Heart left ventricle (tissue), 16 donors: ENCODE data around the gene AHRR. TPM values are rescaled to one million over a fixed set of nuclear protein-coding genes. Genes with fewer than 3 reads are reported as not detected.
A peak's percentile ranks its signal among the peaks of the same experiment; 100 is the strongest.

ENCODE experiments used
- ATAC-seq, 4 donors: fragments of 200-7000 bp; cut with Tn5 transposase; one replicate each; pipeline ENCODE4 v1.9.1; 2020 to 2022; ENCODE audit warnings: moderate library complexity in 4 of 4, mild to moderate bottlenecking in 3 of 4, moderate number of reproducible peaks in 1 of 4
- DNase-seq, 5 donors: peaks; one replicate each; pipeline ENCODE4 v3.0.0-alpha.2; 2020
- H3K27ac ChIP-seq, 12 donors: fragments of 200-600 bp; sonication (generic) in 4 of 12; one replicate each; pipeline versions ENCODE4 v1.5.0 to v1.8.0; 2016 to 2022; ENCODE audit warnings: mild to moderate bottlenecking in 2 of 12
- H3K27me3 ChIP-seq, 9 donors: fragments of 200-600 bp; sonication (generic) in 2 of 9; one replicate each; pipeline versions ENCODE4 v1.5.1 to v1.8.0; 2016 to 2022; ENCODE audit warnings: mild to moderate bottlenecking in 3 of 9
- H3K36me3 ChIP-seq, 9 donors: fragments of 200-600 bp; sonication (generic) in 2 of 9; one replicate each; pipeline versions ENCODE4 v1.5.0 to v1.8.0; 2018 to 2022; ENCODE audit warnings: mild to moderate bottlenecking in 2 of 9
- H3K4me1 ChIP-seq, 12 donors: fragments of 200-600 bp; sonication (generic) in 4 of 12; one replicate each; pipeline versions ENCODE4 v1.5.0 to v1.8.0; 2016 to 2022; ENCODE audit warnings: mild to moderate bottlenecking in 3 of 12
- H3K4me3 ChIP-seq, 12 donors: fragments of 200-600 bp; sonication (generic) in 4 of 12; one replicate each; pipeline versions ENCODE4 v1.5.0 to v1.8.0; 2017 to 2022; ENCODE audit warnings: mild to moderate bottlenecking in 9 of 12, moderate library complexity in 4 of 12
- H3K9me3 ChIP-seq, 12 donors: fragments of 200-600 bp; sonication (generic) in 4 of 12; one replicate each; pipeline versions ENCODE4 v1.5.0 to v1.8.0; 2016 to 2022; ENCODE audit warnings: mild to moderate bottlenecking in 1 of 12
- POLR2A ChIP-seq, 2 donors: fragments of 450-650 bp; IDR thresholded peaks; one replicate each; pipeline ENCODE4 v1.6.1; 2017; ENCODE audit warnings: antibody characterized with exemption in 2 of 2, mild to moderate bottlenecking in 2 of 2, moderate library complexity in 2 of 2
- WGBS, 4 donors: extraction: QIAGEN DNeasy Blood & Tissue Kit in 2 of 4; methylation state at CpG; one replicate each; pipeline versions ENCODE4 v1.1.5 to v1.1.7; 2013 to 2018; 5-methylcytosine and 5-hydroxymethylcytosine counted together
- intact Hi-C, 10 donors: fragments of 100-400 bp; cut with DNase I; formaldehyde crosslinking; loops; one replicate each; pipeline versions ENCODE4 v1.11.1 to v1.14.2; 2022
- polyA plus RNA-seq, 2 donors: library from polyadenylated mRNA; stranded (reverse); fragments of 200-250 nt; gene quantifications; one replicate each; pipeline ENCODE4 v1.2.3, GENCODE V29; 2013
- total RNA-seq, 9 donors: library from RNA; depleted of rRNA in 2 of 9; stranded (reverse); fragments of >200 nt in 2 of 9; fragmentation: NEBNext Ultra II Directional in 3 of 9; extraction: Animal tissue kit (Norgen Biotek cat#: 25700) in 3 of 9; gene quantifications; one replicate each; pipeline versions ENCODE4 v1.1.0 to v1.2.4, GENCODE V29; 2016 to 2023
- TF ChIP-seq, protein P1 (sequence below), 12 donors: fragments of 200-600 bp; sonication (generic) in 4 of 12; IDR thresholded peaks; one replicate each; pipeline versions ENCODE4 v1.5.0 to v1.8.0; 2018 to 2022; ENCODE audit warnings: antibody characterized with exemption in 12 of 12, mild to moderate bottlenecking in 5 of 12
- donor health status: ischemic (EF 13 %, LVEDD 7.1; RV severe dilation, severe dysfunction).
- donor health status: healthy with polysubstance abuse.
- donor health status: DM: no; HTN: yes; CAD: no.
- donor health status: DM: no; HTN: no; CAD: no.
- donor health status: ischemic (EF 25% LVEDD 6.9; RV normal size, moderate dysfunction).
- donor health status: ischemic (EF 25% LVEDD 5.7; RV mildly dilated, moderate dysfunction).
- donor health status: healthy.
- donor health status: DM: yes; HTN: yes; CAD: no.
- donor health status: ischemic (EF 35%, LVEDD 5.7; RV mildly dilated, moderate dysfunction).
- donor health status: nonischemic (EF 11% LVEDD 7.7; RV severe dilation, severe dysfunction).
- donor health status: DM: yes; HTN: yes; CAD: no.
- donor health status: PGD.
- donor health status: ischemic (EF 29% LVEDD 5.4; RV normal size, mild dysfunction).
- donor health status: nonischemic (EF 23%, LVEDD 6.1; RV moderate dilation, normal function).

AHRR gene
- total and polyA plus RNA-seq, 11 donors = 0.11 to 0.69 (median 0.26) TPM; not detected in 2

DNA sequence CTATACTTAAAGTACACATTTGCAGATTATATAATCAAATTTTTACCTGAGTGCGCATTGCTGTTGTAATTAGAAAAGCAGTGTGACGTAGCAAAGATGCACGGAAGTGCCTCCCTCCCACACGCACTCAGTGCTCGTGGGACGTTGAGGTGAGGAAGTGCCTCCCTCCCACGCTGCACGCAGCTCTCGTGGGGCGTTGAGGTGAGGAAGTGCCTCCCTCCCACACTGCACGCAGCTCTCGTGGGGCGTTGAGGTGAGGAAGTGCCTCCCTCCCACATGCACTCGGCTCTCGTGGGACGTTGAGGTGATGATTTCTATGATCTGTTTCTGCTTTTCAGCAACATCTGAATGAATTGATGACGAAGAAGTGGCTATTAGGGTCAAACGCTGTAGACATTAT lies 142.4 kb downstream of the AHRR start:
- Histone ChIP-seq H3K27me3 (no peaks in the 10 kb centered on the region), H3K4me1 (no peaks in the 10 kb centered on the region), H3K36me3 (peaks cover 0 to 80% (median 72%) of the 10 kb centered on the region in 9 donors), H3K9me3 (no peaks in the 10 kb centered on the region), H3K27ac (no peak overlapping the region), H3K4me3 (no peak overlapping the region)
- no peak for ATAC-seq
- intact Hi-C loops = no loop called here
- 66 to 79% (median 69%) methylated on average over 18 of the region's 18 CpGs for WGBS, 4 donors
- TF ChIP-seq, protein P1, sequence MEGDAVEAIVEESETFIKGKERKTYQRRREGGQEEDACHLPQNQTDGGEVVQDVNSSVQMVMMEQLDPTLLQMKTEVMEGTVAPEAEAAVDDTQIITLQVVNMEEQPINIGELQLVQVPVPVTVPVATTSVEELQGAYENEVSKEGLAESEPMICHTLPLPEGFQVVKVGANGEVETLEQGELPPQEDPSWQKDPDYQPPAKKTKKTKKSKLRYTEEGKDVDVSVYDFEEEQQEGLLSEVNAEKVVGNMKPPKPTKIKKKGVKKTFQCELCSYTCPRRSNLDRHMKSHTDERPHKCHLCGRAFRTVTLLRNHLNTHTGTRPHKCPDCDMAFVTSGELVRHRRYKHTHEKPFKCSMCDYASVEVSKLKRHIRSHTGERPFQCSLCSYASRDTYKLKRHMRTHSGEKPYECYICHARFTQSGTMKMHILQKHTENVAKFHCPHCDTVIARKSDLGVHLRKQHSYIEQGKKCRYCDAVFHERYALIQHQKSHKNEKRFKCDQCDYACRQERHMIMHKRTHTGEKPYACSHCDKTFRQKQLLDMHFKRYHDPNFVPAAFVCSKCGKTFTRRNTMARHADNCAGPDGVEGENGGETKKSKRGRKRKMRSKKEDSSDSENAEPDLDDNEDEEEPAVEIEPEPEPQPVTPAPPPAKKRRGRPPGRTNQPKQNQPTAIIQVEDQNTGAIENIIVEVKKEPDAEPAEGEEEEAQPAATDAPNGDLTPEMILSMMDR (IDR thresholded peaks at IDR 0.05) = no peak
- peak in 3 of 5 donors; percentile 11 to 49 (median 18) for DNase-seq

DNA sequence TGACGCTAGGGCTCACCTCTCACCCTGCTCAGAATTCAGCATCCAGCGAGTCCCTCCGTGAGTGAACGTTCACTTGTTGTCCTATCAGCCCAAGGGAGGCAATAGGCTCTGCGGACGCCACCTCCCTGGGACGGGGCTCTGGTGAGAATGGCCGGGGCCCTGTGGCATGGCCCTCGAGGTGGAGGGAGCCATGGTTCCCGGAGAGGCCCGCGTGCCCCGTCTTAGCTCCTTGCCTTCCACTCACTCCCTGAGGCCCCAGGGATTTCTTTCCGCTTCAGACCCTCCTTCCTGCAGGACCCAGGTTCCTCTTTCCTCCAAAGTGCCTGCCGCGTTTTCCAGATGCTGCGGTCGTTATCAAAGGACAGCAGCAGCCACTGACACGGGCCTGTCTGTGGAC lies 142.9 kb downstream of the AHRR start:
- 87 to 92% (median 91%) methylated on average over 19 of the region's 19 CpGs for WGBS, 4 donors
- DNase-seq (peak in 2 of 5 donors; percentile 14 to 31), ATAC-seq (no peak)
- intact Hi-C loops = no loop called here
- Histone ChIP-seq H3K4me1 (no peaks in the 10 kb centered on the region), H3K9me3 (no peaks in the 10 kb centered on the region), H3K27ac (no peak overlapping the region), H3K4me3 (no peak overlapping the region), H3K36me3 (peaks cover 0 to 75% (median 68%) of the 10 kb centered on the region in 9 donors), H3K27me3 (no peaks in the 10 kb centered on the region)
- TF ChIP-seq POLR2A (IDR thresholded peaks at IDR 0.05) = no peak
- TF ChIP-seq, protein P1 (IDR thresholded peaks at IDR 0.05) = no peak

DNA sequence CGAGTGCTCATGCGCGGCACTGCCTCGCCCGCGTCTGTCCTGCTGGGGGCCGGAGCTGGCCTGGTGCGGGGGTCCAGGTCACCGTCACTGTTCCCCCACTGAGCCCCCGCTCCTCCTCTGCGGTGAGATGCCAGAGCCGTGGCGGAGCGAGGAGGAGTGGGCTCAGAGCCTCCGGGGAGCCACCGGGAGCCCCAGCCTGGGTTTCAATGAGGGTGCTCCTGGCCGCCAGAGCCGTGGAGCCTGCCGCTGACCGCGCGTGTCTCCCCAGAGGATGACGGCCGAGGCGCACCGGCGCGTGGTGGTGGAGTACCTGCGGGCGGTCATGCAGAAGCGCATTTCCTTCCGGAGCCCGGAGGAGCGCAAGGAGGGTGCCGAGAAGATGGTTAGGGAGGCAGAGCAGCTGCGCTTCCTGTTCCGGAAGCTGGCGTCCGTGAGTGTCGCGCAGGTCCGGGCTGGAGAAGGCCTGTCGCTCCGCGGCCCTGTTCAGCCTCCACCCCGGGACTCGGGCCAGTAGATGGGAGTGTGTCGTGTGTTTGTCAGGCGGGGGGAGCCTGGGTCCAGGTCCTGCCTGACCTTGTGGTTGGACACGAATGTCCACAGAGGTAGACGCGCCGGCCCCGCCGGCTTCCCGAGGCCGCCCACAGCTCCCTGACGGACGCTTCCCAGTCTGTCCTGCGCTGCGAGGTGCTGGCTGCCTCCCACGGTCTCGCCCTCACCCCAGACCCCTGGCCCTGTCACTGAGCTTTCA lies 143.5 kb downstream of the AHRR start:
- TF ChIP-seq, protein P1 (IDR thresholded peaks at IDR 0.05) = no peak
- TF ChIP-seq POLR2A (IDR thresholded peaks at IDR 0.05) = no peak
- intact Hi-C loops = no loop called here
- Histone ChIP-seq H3K27me3 (no peaks in the 10 kb centered on the region), H3K4me3 (no peak overlapping the region), H3K36me3 (peaks cover 0 to 74% (median 63%) of the 10 kb centered on the region in 9 donors), H3K27ac (no peak overlapping the region), H3K9me3 (no peaks in the 10 kb centered on the region), H3K4me1 (no peaks in the 10 kb centered on the region)
- ATAC-seq = peak in 2 of 4 donors; percentile 10 to 18
- DNase-seq = peak in 3 of 5 donors; percentile 14 to 70 (median 24)
- WGBS, 4 donors = 94 to 97% (median 96%) methylated on average over 49 to 63 of the region's 63 CpGs

DNA sequence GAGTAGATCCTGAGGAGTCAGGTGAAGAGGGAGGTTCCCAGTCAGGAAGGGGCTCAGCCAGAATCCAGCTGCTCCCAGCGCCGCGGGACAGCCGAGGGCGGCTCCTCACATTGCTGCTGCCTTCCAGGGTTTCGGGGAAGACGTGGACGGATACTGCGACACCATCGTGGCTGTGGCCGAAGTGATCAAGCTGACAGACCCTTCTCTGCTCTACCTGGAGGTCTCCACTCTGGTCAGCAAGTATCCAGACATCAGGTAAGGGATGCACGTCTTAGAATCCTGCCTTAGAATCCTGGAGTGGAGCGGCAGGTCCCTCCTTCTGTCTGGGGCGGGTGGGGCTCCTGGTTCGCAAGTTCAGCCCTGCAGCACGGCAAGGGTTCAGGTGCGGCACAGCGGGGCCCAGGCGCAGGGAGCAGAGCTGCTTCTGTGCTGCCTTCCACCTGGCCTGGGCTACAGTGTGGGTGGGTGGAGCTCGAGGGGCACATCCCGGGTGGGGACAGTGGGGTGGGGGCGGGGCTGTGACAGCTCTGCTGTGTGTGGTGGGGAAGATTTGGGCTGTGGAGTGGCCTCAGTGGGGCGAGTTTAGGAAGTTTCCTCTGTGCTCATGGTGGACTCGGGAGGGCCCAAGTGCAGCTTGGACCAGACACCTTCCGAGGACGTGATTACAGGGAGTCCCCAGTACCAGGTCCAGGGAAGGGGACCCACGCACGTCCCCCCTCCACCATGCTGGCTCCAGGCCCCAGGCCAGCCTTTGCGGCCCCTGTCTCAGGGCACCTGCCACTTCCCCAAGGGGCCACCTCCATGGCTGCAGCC lies 144.3 kb downstream of the AHRR start:
- Histone ChIP-seq H3K4me3 (no peak overlapping the region), H3K36me3 (peaks cover 0 to 68% (median 62%) of the 10 kb centered on the region in 9 donors), H3K27me3 (no peaks in the 10 kb centered on the region), H3K9me3 (no peaks in the 10 kb centered on the region), H3K4me1 (peaks cover 0 to 2% (median 0%) of the 10 kb centered on the region in 12 donors), H3K27ac (no peak overlapping the region)
- WGBS, 4 donors = 88 to 93% (median 90%) methylated on average over 15 to 29 of the region's 29 CpGs
- no peak for TF ChIP-seq POLR2A (IDR thresholded peaks at IDR 0.05)
- TF ChIP-seq, protein P1 (IDR thresholded peaks at IDR 0.05) = no peak
- peak in 1 of 4 donors; percentile 8 for ATAC-seq
- DNase-seq = peak in 3 of 5 donors; percentile 12 to 47 (median 18)
- intact Hi-C loops = no loop called here
